HG02642 (cell line): ENCODE data around the gene GALT.
"Not testable (repeated sequence)": the region's sequence is repeated elsewhere in the genome, so short reads cannot be mapped to it uniquely, and the experiment has no call there.

Experiments
- ATAC-seq: cut with Tn5 transposase; IDR thresholded peaks from one replicate; pipeline ENCODE4 v1.9.1; 2021; ENCODE audit warnings: mild to moderate bottlenecking; ENCODE audit not compliant: unreplicated experiment, poor library complexity

The GALT gene

DNA sequence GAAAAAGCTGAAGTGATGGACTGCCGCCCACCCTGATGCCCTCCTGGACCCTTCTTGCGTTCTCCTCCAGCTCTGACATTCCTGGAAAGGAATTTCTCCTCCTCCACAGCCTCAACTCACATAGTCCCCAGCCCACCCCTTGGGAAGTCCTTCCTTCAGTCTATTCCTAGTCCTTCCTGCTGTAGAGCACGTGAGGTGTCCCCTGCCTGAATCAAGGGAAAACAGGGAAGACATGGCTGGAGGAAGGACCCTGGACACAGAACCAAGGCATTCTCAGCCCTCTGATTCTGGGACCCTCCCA lies 21.3 kb upstream of the GALT start:
- no peak for ATAC-seq

DNA sequence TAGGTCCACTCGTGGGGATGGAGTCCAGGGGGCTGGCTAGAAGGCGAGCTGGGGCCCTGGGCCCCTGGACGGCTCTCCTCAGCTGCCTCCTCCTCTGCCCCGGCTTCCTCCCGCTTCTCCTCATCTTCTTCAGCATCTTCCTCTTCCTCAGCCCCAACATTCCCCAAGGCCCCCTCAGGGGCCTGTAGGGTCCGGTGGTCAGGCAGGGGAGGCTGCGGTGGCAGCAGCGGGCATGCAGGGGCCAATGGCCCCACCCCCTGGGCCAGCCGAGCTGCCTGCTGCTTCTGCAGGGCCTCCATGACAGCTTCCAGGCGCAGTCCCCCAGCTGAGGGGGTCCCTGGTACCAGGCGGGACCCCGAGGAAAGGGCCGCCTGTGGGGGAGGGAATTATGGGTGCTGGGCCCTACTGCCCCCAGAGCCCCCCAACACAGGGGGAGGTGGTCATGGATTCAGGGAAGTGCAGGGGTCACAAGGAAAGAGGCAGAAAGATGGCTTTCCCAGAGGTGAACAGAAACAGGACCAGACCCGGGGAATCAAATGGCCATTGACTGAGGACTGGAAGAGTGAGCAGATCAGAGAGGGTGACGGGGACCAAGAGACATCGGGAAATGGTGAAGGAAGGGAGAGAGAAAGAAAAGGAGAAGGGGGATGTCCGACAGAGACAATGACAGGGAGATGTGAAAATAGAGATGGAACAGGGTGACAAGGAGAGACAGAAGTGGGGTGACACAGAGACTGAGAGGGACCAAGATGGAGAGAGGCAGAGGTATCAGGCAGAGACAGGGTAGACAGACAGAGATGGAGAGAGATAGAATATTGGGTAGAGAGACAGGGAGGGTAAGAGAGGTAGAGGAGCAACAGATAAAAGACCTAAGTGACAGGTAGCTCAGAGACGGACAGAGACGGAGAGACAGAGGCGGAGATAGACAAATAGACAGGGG lies 18.5 kb upstream of the GALT start:
- ATAC-seq, result no peak

DNA sequence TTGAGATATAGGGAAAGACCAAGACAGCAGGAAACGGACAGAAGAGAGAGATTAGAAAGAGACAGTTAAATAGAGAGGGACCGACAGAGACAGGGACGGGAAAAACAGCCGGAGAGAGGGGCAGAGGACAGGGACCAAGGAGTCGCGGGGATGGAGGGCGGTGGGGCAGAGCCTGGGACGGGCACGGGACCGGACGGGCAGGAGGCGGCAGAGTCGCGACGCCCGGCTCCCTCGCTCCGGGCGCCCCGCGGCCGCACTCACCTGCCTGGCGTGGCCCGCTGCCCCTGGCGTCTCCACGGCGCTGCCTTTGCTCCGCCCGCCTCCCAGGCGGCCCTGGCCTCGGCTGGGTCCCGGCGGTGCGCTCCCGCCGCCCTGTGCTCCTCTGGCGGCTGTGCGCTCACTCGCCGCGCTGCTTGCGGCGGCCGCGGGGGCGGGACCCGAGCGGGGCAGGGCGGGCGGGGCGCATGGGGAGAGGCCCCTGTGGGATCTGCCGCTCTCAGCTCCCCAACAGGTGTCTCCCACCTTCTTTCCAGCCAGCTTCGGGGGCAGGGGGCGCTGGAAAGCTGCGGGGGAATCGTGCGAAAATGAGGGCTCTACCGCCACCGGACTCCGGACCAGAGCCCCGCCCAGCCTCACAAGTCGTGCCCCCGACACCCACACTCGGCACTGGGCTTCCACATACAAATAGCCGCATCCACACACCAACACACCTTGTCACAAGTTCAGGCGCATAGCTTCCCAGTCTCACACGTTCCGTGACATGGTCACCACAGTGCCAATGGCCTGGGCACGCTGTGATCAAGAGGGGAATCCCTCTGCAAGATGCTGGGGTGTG lies 17.6 kb upstream of the GALT start, which contains the start of gene ARID3C:
ARID3C (minus strand) TSS at position 411 of the 835 bp plus-strand sequence. CDS start 1,052 bp downstream, outside the sequence.
- ATAC-seq, result no peak

DNA sequence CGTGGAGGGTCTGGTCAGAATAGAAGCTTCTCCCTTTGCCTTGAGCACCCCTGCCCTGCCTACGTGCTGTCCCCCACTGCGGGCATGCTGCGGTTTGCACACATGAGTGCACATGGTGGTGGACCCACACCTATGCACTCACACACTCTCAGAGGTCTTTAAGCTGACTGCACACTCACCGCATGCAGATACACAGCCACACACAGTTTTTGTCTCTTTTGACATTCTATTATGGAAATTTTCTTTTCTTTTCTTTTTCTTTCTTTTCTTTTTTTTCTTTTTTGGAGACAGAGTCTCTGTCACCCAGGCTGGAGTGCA lies 17.0 kb upstream of the GALT start:
- ATAC-seq, result no peak

DNA sequence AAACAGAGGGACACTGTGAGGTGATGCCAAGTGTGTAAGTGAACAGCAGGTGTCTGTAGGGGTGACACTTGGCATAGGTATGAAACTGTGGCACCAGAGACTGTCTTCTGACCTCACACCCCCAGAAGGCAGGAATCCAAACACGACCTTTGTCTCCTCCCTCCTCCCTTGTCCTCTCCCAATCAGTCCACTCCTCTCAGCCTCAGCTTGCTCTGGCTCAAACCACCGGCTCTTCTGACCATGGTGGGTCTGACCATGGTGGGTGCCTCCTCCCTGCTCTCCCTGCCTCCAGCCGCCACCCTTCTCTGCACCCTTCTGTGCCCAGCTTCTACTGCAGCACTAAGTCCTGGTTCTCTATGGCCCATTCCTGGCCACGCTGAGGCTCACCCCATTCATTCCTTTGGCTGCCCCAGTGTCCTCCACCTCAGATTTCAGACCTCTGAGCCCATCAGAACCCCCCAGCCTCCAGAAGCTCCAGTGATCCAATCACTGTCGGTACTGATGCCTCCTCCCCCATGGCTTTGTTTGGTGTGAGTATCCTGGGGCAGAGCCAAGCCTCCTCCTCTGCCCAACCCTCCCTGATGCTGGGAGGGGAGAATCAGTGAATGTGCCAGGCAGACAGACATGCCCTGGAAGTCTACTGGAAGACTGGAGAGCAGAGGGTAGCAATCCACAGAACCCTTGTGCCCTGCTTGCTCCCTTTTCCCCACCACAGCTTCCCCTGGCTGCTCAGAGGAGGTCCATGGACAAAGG lies 15.9 kb upstream of the GALT start:
- ATAC-seq, result no peak

DNA sequence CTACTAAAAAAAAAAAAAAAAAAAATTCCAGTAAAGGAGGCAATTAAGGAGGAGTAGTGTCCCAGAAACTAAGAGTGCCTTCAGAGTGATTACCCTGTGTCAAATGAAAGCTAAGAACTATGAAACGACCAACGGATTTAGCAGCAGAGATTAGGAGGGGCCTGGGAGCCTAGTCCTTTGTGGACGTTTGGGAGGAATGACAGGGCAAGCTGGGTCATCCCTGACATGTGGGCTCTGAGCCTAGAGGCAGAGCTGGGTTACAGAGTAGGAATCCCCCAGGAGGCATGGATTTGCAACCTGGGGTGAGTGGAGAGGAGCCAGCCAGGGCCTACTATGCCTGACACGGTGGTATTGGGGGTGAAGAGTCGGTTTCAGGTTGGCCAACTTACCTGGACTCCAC lies 13.3 kb upstream of the GALT start:
- ATAC-seq, result no peak

DNA sequence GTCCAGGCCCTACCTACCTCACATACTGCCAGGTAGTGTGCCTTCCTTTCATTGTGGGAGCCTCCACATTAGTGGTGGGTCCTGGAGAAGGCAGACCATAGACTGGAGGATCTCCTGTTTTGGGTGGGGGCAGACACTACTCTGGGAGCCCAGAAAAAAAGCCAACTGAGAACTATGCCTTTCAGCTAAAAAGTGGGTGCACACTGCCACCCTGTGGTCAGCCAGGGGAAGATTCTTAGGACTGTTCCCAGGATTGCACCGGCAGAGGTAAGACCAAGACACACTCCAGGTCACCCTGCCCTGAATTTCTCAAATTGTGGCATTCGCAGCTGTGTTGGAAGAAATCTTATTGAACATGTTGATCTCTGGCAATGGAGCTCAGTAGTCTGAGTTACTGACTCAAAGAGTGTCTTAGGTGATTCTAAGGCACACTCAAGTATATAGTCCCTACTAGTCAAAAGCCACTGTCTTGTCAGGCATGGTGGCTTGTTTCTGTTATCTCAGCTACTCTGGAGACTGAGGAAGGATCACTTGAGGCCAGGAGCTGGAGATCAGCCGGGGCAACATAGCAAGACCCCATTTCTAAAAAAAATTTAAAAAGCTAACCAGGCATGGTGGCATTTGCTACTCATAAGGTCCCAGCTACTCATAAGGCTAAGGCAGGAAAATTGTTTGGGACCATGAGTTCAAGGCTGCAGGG lies 12.5 kb upstream of the GALT start:
- peak; percentile 25 for ATAC-seq

DNA sequence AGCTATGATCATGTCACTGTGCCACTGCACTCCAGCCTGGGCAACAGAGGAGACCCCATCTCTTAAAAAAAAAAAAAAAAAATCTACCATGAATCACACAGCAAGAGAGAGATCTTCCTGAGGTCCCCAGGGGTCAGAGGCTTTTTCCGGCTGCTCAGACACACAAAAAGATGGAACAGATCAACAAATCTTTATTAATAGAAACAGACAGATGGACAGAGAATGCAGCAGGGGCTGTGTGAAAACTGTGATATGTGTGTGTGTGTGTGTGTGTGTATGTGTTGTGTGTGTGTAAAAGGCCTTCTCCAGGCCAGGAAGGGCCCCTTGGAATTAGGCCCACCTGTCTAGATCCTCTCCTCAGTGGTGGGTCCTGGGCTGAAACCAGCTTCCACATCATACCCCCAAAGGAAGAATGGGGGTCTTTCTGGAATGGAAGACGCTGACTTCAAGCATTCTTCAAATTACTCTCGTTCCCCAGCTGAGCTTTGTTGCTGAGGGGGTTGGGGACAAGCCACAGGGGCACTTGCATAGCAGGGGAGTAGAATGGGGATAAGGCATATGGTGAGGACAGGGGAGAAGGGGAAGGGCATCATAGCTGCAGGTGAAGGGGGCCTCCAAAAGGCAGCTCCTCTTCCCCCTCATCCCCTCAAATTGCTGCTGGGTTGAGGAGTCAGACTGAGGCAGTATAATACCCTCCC lies 11.8 kb upstream of the GALT start:
- ATAC-seq, result no peak

DNA sequence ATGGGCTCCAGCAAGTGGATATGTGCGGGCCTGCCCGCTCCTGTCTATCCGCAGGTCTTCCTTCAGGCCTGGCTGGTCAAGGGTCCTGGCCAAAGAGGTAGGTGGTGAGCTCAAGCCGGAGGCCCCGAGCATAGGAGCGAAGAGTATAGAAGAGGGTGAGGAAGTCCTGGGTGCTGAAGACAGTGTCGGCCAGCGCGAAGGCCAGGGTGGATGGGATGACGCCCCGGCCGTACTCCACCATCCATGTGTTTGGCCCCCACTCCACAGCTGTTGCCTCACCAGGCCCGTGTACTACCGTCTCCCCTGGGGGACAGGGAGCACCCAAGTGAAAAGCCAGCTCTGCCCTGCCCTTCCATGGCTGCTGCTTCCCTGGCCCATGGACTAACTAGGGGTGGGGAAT lies 10.9 kb upstream of the GALT start:
- no peak for ATAC-seq

DNA sequence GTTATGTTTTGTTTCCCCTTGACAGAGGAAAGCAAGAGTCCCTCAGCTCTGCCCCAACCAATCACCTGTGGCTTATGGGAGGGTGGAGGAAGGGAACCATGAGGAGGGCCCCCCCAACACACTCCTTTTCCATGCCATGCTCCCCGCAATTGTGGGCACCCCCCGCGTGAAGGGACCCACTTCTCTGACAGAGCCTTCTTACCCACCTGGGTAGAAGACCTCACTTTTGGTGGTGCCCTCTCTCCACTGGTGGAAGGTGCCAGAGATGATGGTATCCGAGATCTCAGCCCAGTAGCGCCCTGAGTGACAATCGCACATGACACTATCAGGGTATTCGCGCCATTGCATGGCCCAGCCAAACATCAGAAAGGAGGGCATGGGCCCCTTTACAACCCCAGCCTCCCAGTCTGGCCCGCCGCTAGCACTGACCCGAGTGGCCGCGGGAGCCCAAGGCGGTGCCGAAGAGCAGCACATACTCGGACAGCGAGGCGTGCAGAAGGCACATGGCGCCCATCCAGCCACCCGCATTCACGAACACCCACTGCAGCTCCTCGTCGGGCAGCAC lies 9.6 kb upstream of the GALT start:
- no peak for ATAC-seq

DNA sequence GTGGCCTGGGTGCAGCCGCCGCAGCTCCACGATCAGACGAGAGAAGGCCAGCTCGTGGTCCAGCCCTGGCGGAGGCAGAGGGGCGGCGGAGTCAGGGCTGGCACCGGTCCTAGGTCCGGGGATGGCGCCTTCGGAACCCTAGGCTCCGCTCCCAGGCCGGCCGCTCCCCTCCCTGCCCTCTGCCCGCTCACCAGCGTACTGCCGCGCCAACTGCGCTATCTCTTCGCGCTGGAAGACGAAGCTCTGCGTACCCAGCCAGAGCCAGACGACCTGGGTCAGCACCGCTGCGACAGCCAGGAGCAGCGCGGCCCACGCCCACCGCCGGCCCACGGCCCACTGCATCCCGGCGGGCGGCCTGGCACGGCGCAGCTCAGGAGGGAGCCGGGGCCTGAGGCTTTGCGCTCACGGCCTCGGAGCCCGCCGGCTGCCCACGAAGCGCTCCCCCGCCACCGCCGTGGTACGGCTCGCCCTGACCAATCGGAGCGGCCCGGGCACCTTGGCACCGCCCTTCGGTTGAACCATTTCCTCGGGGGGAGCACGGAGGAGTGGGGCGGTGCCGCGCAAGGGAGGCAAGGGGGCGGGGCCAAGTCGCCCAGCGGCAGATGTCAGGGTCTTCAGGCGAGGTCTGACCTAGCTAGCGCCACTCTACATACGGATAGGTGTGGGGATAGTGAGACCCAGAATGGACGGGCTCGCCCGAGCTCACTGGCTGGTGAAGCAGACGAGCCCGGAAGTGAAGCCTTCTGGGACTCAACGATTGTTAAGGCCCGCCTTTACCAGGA lies 8.9 kb upstream of the GALT start, which contains the start of gene SIGMAR1:
SIGMAR1 (minus strand) TSS at position 432 of the 782 bp plus-strand sequence; CDS start at position 342, 90 bp downstream.
- peak; percentile 91 for ATAC-seq

DNA sequence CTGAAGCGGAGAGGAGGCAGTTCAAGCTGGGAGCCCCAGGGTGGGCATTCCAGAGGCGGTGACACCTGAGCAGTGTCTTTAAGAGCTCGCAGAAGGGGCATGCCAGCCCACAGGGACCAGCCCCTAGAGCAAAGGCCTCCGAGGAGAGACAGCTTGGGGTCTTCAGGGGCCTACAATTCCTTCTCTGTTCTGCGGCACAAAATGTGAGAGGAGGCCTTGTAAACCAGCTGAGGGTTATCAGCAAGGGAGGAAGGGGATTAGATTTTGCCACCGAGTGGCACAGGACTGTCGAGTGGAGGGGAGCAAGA lies 8.4 kb upstream of the GALT start:
- no peak for ATAC-seq

DNA sequence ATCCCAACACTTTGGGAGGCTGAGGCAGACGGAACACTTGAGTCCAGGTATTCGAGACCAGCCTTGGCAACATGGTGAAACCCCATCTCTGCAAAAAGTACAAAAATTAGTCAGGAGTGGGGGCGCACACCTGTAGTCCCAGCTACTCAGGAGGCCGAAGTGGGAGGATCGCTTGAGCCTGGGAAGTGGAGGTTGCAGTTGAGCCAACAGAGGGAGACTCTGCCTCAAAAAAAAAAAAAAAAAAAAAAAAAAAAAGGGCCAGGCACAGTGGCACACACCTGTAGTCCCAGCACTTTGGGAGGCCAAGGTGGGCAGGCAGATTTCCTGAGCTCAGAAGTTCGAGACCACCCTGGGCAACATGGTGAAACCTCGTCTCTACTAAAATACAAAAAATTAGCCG lies 7.2 kb upstream of the GALT start:
- ATAC-seq, result not testable (repeated sequence)

DNA sequence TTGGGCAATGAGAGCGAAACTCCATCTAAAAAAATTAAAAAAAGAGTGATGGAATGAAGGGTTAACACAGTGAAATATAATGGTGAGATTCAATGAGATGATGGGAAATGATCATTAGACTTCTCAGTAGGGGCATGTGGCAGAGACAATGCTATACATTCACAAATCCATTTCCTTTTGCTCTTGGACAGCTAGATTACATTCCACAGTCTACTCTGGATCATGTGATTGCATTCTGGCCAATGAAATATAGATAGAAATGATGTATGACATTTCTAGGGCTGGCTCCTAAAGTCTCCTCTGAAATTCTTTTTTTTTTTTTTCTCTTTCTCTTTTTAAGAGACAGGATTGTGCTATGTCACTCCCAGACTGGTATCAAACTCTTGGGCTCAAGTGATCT lies 3.8 kb upstream of the GALT start:
- no peak for ATAC-seq

DNA sequence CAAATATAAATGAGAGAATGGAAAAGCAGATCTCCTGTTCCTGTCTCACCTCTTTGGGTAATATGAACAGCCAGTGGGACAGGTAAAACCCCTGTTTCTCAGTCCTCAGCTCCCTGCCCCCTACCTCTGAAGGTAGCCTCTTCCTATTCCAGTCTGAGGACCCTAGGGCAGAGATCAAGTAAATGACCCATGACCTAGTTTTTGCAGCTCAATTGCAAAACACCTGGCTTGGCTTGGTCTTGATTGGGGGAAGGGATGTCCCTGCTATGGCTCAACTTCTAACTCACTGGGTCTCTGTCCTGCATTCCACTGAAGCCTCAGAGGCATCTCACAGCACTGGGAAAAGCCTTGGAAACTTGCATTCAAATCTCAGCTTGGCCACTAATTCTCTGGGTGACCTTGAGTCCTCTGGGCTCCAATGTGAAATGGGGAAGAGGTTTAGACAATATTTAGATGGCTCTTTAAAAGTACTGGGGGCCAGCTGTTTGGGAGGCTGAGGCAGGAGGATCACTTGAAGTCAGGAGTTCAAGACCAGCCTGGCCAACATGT lies 1.6 kb upstream of the GALT start:
- ATAC-seq, result no peak

DNA sequence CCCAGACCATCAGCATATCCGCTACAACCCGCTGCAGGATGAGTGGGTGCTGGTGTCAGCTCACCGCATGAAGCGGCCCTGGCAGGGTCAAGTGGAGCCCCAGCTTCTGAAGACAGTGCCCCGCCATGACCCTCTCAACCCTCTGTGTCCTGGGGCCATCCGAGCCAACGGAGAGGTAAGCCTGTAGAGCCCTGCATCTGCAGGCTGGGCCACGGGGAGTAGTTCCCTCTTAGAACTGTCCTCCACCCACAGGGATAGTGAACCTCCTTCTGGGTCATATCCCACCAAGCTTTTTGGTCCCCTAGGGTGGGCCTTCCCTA lies 569 bp downstream of the GALT start:
- no peak for ATAC-seq

DNA sequence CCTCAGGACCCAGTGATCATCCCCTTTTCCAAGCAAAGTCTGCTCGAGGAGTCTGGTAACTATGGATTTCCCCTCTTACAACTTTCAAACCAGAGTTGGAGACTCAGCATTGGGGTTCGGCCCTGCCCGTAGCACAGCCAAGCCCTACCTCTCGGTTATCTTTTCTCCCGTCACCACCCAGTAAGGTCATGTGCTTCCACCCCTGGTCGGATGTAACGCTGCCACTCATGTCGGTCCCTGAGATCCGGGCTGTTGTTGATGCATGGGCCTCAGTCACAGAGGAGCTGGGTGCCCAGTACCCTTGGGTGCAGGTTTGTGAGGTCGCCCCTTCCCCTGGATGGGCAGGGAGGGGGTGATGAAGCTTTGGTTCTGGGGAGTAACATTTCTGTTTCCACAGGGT lies 1.2 kb downstream of the GALT start:
- no peak for ATAC-seq

DNA sequence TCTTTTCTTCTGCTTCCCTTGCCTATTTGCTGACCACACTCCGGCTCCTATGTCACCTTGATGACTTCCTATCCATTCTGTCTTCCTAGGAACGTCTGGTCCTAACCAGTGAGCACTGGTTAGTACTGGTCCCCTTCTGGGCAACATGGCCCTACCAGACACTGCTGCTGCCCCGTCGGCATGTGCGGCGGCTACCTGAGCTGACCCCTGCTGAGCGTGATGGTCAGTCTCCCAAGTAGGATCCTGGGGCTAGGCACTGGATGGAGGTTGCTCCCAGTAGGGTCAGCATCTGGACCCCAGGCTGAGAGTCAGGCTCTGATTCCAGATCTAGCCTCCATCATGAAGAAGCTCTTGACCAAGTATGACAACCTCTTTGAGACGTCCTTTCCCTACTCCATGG lies 2.2 kb downstream of the GALT start:
- ATAC-seq, result no peak

DNA sequence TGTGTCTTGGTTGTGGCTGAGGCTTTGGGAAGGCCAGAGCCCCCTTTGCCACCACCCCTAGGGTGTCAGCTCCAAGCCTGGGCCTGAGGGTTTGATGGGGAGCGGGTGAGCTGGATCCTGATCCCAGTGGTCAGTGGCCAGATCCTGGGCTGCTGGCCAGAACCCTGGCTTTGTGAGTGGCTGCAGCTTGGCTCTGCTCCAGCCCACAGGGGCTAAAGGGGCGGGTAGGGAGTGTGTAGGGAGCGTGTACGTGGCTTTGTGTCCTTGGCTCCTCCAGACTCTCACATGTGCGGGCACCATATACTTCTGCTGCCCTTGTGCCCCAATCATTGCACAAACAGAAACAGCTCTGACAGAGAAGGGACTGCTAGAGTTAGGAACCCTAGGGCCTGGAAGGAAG lies 4.3 kb downstream of the GALT start:
- ATAC-seq, result no peak
